T-helper 2 cell treated with Interferon-gamma antibody and Interleukin-4, amounts not matched to agents 5 μg/mL and 100 μg/mL, for 36 hours (primary cell): ENCODE measurements around the gene LYST.
"Not testable (repeated sequence)": the region's sequence is repeated elsewhere in the genome, so short reads cannot be mapped to it uniquely, and the experiment has no call there.

Source experiments
- DNase-seq: peaks from one replicate; pipeline ENCODE4 v3.0.0; 2021; ENCODE audit warnings: low spot score
- H3K27ac Mint-ChIP-seq: one replicate; pipeline ENCODE4 v1.8.0; 2021; ENCODE audit warnings: mild to moderate bottlenecking, mixed read lengths
- H3K27me3 Mint-ChIP-seq: one replicate; pipeline ENCODE4 v1.8.0; 2021; ENCODE audit warnings: low read depth, mixed read lengths
- H3K36me3 Mint-ChIP-seq: one replicate; pipeline ENCODE4 v1.8.0; 2021; ENCODE audit warnings: low read depth, mixed read lengths
- H3K4me1 Mint-ChIP-seq: one replicate; pipeline ENCODE4 v1.8.0; 2021; ENCODE audit warnings: low read depth, mixed read lengths
- H3K4me3 Mint-ChIP-seq: one replicate; pipeline ENCODE4 v1.8.0; 2022; ENCODE audit warnings: mild to moderate bottlenecking, moderate library complexity, mixed read lengths
- H3K9me3 Mint-ChIP-seq: one replicate; pipeline ENCODE4 v1.8.0; 2021; ENCODE audit warnings: mixed read lengths

The LYST gene

DNA sequence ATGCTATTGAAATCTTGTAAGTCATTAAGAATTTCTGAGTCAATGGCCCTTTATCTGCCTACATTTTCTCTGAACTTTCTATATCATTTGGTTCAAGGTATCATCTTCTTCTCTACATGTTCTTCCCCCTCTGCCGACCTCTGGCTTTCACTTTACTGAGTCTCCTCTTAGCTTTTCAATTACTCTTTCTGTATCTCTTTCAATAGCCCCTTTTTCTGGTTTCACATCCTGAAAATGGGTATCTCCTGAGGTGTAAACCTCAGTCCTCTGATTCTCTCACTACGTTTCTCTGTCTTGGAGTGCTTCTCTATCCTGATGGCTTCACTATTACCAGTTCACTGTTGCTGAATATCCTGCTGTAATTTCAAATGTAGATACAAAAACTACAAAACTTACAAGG is 98.9 kb downstream of the LYST start:
- no peak for DNase-seq
- Mint-ChIP-seq H3K27ac (no peak overlapping the region), H3K9me3 (no peaks in the 10 kb centered on the region), H3K4me3 (no peak overlapping the region), H3K27me3 (no peaks in the 10 kb centered on the region), H3K4me1 (peaks cover 8% of the 10 kb centered on the region), H3K36me3 (peaks cover 2% of the 10 kb centered on the region)

DNA sequence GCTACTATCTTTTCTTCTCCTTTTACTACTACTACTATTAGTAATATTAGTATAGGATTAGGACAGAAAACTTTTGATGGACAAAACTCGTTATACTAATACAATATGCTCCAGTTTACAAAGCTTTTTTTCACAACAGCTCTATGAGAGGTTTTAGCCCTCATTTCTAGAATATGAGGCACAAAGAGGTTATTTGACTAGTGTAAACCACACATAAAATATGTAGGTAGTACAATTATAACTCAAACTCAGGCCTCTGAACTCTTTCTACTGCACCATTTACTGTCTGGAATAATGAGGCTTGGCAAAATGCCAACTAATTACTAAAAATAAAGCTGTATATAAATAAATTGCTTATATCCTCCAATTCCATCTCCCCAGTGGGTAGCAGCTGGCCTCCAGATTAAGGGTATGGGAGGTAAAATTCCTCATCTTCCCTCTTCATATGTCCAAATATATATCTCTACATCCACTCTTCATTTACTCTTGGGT is 99.9 kb downstream of the LYST start:
- no peak for DNase-seq
- H3K27ac Mint-ChIP-seq: no peak overlapping the region
- H3K36me3 Mint-ChIP-seq: peaks cover 4% of the 10 kb centered on the region
- H3K27me3 Mint-ChIP-seq: no peaks in the 10 kb centered on the region
- no peaks in the 10 kb centered on the region for H3K9me3 Mint-ChIP-seq
- H3K4me3 Mint-ChIP-seq: no peak overlapping the region
- peaks cover 8% of the 10 kb centered on the region for H3K4me1 Mint-ChIP-seq

DNA sequence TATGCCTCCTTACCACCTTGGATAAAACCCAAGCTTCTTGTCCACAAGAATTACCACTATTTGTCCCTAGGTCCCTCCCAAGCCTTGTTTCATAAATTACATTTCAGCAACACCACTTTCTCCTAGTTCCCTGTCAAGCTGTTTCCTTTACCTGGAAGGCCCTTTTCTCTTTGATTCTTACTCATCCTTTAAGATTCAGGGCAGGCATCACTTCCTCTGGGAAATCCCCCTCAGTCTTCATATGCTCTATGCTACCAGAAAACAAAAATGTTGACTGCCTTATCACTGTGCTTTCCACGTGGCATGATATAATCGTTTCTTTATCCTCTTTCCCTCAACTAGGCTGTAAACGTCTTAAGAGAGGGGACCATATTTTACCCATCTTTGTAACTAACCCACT is 102.7 kb downstream of the LYST start:
- no peaks in the 10 kb centered on the region for H3K9me3 Mint-ChIP-seq
- no peak overlapping the region for H3K4me3 Mint-ChIP-seq
- peak; percentile 50 for DNase-seq
- peaks cover 8% of the 10 kb centered on the region for H3K4me1 Mint-ChIP-seq
- no peak overlapping the region for H3K27ac Mint-ChIP-seq
- H3K36me3 Mint-ChIP-seq: peaks cover 4% of the 10 kb centered on the region
- H3K27me3 Mint-ChIP-seq: no peaks in the 10 kb centered on the region

- DNase-seq: no peak
- Mint-ChIP-seq H3K36me3 (peaks cover 10% of the 10 kb centered on the region), H3K27ac (no peak overlapping the region), H3K27me3 (no peaks in the 10 kb centered on the region), H3K4me1 (no peaks in the 10 kb centered on the region), H3K9me3 (no peaks in the 10 kb centered on the region), H3K4me3 (no peak overlapping the region)
Observed at GRCh38 chr1:235759336-235759735, 107.4 kb downstream of the LYST start.

- no peaks in the 10 kb centered on the region for H3K27me3 Mint-ChIP-seq
- H3K36me3 Mint-ChIP-seq: peaks cover 11% of the 10 kb centered on the region
- DNase-seq: no peak
- no peaks in the 10 kb centered on the region for H3K9me3 Mint-ChIP-seq
- no peak overlapping the region for H3K4me3 Mint-ChIP-seq
- H3K27ac Mint-ChIP-seq: no peak overlapping the region
- no peaks in the 10 kb centered on the region for H3K4me1 Mint-ChIP-seq
Observed at GRCh38 chr1:235758931-235759330, 107.8 kb downstream of the LYST start.

DNA sequence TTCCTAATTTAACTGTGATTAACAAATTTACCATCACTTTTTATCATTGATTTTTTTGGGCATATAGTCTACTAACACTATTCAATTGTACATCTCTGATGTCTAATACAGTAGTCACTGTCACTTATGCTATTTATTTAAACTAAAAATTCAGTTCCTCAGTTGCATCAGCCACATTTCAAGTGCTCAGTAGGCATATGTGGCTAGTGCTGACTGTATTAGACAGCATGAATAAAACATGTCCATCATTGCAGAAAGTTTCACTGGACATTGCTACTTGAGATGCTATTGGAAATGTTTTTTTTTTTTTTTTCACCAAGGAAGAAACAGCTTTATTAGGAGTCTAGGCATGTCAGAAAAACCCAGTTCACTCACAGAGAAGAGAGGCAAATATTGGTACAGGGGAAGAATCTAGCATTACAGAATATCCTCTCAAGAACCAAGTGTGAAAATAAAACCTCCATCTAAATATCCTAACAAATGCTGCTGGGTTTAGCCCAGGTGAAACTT is 109.1 kb downstream of the LYST start:
- Mint-ChIP-seq H3K4me3 (no peak overlapping the region), H3K4me1 (no peaks in the 10 kb centered on the region), H3K27me3 (no peaks in the 10 kb centered on the region), H3K36me3 (peaks cover 11% of the 10 kb centered on the region), H3K9me3 (no peaks in the 10 kb centered on the region), H3K27ac (no peak overlapping the region)
- no peak for DNase-seq

- H3K36me3 Mint-ChIP-seq, H3K27me3 Mint-ChIP-seq, H3K9me3 Mint-ChIP-seq, H3K4me1 Mint-ChIP-seq, H3K4me3 Mint-ChIP-seq, H3K27ac Mint-ChIP-seq, DNase-seq: not testable (repeated sequence)
Observed at GRCh38 chr1:235754186-235754585, 112.5 kb downstream of the LYST start.

- no peaks in the 10 kb centered on the region for H3K4me1 Mint-ChIP-seq
- no peak overlapping the region for H3K27ac Mint-ChIP-seq
- peaks cover 14% of the 10 kb centered on the region for H3K36me3 Mint-ChIP-seq
- H3K9me3 Mint-ChIP-seq: no peaks in the 10 kb centered on the region
- DNase-seq: no peak
- H3K4me3 Mint-ChIP-seq: no peak overlapping the region
- no peaks in the 10 kb centered on the region for H3K27me3 Mint-ChIP-seq
Observed at GRCh38 chr1:235749755-235750300, 116.9 kb downstream of the LYST start.

DNA sequence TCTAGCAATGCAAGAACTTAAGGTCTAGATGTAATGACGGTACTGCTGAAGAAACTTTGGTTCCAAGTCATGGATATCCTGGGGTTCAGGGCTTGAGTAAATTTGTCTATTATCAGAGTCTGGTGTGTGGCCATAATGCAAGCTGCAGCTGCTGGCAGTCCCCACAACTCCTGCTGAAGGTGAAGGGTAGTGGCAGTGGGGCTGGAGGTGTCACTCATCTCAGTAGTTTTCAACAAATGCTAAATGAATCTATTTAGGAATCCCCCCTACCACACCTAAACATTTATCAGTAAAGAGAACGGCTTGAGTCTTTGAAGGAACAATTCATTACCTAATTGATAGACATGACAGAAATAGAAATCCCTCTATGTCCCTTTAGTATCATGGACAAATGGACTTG is 118.0 kb downstream of the LYST start:
- no peaks in the 10 kb centered on the region for H3K27me3 Mint-ChIP-seq
- no peak overlapping the region for H3K27ac Mint-ChIP-seq
- no peak overlapping the region for H3K4me3 Mint-ChIP-seq
- H3K9me3 Mint-ChIP-seq: no peaks in the 10 kb centered on the region
- peaks cover 13% of the 10 kb centered on the region for H3K36me3 Mint-ChIP-seq
- H3K4me1 Mint-ChIP-seq: no peaks in the 10 kb centered on the region
- DNase-seq: no peak

DNA sequence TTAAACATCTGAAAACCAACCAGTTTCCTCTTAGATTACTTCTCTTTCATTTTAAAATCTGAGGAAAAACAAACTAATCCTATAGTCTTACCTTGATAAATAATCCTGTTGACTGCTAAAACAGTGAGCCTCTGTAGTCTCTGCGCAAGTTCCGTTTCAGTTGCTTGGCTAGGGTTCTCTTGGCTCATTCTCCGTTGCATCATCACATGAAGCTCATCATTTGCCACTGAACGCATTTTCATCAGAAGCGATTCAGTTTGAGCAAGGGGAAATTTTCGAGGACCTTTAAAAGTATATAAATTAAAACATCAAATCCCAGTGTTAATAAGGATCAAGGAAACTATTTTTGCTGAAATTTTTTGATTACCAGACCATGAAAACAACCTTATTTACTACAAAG is 120.5 kb downstream of the LYST start:
- peaks cover 21% of the 10 kb centered on the region for H3K36me3 Mint-ChIP-seq
- H3K4me3 Mint-ChIP-seq: no peak overlapping the region
- no peaks in the 10 kb centered on the region for H3K9me3 Mint-ChIP-seq
- DNase-seq: no peak
- no peaks in the 10 kb centered on the region for H3K4me1 Mint-ChIP-seq
- H3K27ac Mint-ChIP-seq: no peak overlapping the region
- no peaks in the 10 kb centered on the region for H3K27me3 Mint-ChIP-seq

GRCh38 chr1:235745503-235746136 is 121.1 kb downstream of the LYST start:
- Mint-ChIP-seq H3K27me3 (no peaks in the 10 kb centered on the region), H3K9me3 (no peaks in the 10 kb centered on the region), H3K36me3 (peaks cover 21% of the 10 kb centered on the region), H3K4me1 (no peaks in the 10 kb centered on the region), H3K4me3 (no peak overlapping the region), H3K27ac (no peak overlapping the region)
- no peak for DNase-seq

DNA sequence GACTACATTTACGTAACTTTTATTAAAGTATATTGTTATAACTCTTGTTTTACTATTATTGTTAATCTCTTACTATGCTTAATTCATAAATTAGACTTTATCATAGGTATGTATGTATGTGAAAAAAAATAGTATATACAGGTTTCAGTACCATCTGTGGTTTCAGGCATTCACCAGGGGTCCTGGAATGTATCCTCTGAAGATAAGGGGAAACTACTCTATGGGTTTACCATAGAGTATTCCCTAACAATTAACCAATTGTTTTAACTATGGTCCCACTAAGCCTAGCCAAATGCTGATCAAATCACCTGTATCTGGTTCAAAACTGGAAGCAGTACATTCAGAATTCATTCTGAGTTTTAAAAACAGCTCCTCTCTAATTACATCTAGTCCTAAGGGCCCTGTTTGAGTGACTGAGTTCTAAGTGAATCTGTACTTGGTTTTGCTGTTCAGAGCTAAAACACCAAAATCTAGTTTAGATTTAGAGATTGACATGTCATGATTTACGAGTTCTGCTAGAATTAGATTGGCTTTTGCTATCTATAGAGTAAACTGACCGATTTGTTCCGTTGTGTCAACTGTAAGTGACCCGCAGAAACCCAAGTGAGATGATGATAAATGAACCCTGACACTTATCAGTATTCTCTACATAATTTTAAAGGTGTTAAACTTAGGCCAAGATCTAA is 123.6 kb downstream of the LYST start:
- no peak overlapping the region for H3K27ac Mint-ChIP-seq
- H3K9me3 Mint-ChIP-seq: no peaks in the 10 kb centered on the region
- no peaks in the 10 kb centered on the region for H3K27me3 Mint-ChIP-seq
- no peak for DNase-seq
- H3K4me1 Mint-ChIP-seq: no peaks in the 10 kb centered on the region
- no peak overlapping the region for H3K4me3 Mint-ChIP-seq
- peaks cover 33% of the 10 kb centered on the region for H3K36me3 Mint-ChIP-seq

DNA sequence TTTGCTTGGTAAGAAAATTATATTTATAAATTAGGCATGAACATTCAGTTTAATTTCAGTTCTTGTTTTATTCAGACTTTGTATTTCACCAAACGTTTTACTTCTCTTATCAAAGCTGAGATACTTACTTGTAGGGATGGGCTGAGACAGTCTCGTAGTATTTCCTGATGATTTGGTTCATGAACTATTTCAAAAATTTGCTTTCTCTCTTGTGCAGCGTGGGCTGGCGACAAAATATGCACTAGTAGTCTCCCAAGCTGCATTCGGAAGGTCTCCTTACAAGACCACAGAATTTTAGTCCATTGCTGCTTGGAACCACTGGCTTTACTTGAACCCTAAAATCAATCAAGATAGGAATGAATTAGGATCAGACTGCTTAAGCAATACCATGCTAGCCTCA is 125.4 kb downstream of the LYST start:
- no peak overlapping the region for H3K4me3 Mint-ChIP-seq
- no peaks in the 10 kb centered on the region for H3K27me3 Mint-ChIP-seq
- no peak overlapping the region for H3K27ac Mint-ChIP-seq
- peaks cover under 1% of the 10 kb centered on the region for H3K4me1 Mint-ChIP-seq
- DNase-seq: no peak
- H3K36me3 Mint-ChIP-seq: peaks cover 31% of the 10 kb centered on the region
- H3K9me3 Mint-ChIP-seq: no peaks in the 10 kb centered on the region

DNA sequence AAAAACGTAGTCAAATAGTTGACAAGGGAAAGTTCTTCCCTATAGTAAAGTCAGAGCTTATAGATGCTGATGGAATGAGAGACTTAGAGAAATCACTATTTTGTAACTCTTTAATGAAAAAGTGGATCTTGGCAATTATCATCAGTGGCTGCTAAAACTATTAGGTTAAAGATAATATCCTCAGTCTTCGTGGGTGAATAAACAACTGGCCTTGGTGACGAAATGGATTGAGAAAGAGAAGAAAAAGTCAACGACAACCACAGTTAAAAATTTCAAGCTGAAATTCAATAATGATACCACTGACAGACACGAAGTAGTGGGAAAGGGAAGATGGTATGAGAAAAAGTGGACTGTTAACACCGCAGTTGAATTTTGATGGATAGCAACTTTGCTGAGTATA is 127.1 kb downstream of the LYST start:
- no peaks in the 10 kb centered on the region for H3K9me3 Mint-ChIP-seq
- H3K4me1 Mint-ChIP-seq: peaks cover 2% of the 10 kb centered on the region
- no peaks in the 10 kb centered on the region for H3K27me3 Mint-ChIP-seq

More for the DNA sequence above, 127.1 kb downstream of the LYST start:
- no peak overlapping the region for H3K27ac Mint-ChIP-seq
- peaks cover 25% of the 10 kb centered on the region for H3K36me3 Mint-ChIP-seq
- H3K4me3 Mint-ChIP-seq: no peak overlapping the region
- DNase-seq: no peak
